ENCODE results near the gene TMEM250. TPM values are rescaled to one million over a fixed set of nuclear protein-coding genes. Genes with fewer than 3 reads are reported as not detected.

The TMEM250 gene
- total and polyA plus RNA-seq, 2 donors from 2014 or later (not counting 2 experiments from before 2014, with no cell fraction given): 28.7 to 33.5 TPM

Other genes starting within 250 kb of the TMEM250 start
- 17.5 and 20.1 TPM in 2 replicates for gene CAMSAP1, start 211.3 kb downstream of the TMEM250 start, total RNA-seq
- gene CAMSAP1, start 211.3 kb downstream of the TMEM250 start, polyA plus RNA-seq: 3.5 and 4.4 TPM in 2 replicates
- 58.0 and 58.8 TPM in 2 replicates for gene UBAC1, start 157.5 kb downstream of the TMEM250 start, total RNA-seq
- gene UBAC1, start 157.5 kb downstream of the TMEM250 start, polyA plus RNA-seq: 56.9 and 58.6 TPM in 2 replicates
- gene NACC2, start 23.6 kb downstream of the TMEM250 start, total RNA-seq: 8.3 and 9.7 TPM in 2 replicates
- gene NACC2, start 23.6 kb downstream of the TMEM250 start, polyA plus RNA-seq: 2.4 and 2.6 TPM in 2 replicates
- not detected in 2 replicates for gene LHX3, start 86.3 kb upstream of the TMEM250 start, total RNA-seq
- not detected in 2 replicates for gene LHX3, start 86.3 kb upstream of the TMEM250 start, polyA plus RNA-seq
- gene QSOX2, start 126.9 kb upstream of the TMEM250 start, total RNA-seq: 11.9 and 13.6 TPM in 2 replicates
- 6.4 and 7.0 TPM in 2 replicates for gene QSOX2, start 126.9 kb upstream of the TMEM250 start, polyA plus RNA-seq
- gene CCDC187, start 185.2 kb upstream of the TMEM250 start, total RNA-seq: 0.03 TPM in 1 of 2 replicates, not detected in the other
- gene CCDC187, start 185.2 kb upstream of the TMEM250 start, polyA plus RNA-seq: 0.01 and 0.03 TPM in 2 replicates
- gene GPSM1, start 208.7 kb upstream of the TMEM250 start, total RNA-seq: 3.6 and 6.2 TPM in 2 replicates
- 3.4 and 5.3 TPM in 2 replicates for gene GPSM1, start 208.7 kb upstream of the TMEM250 start, polyA plus RNA-seq
- gene DNLZ, start 244.9 kb upstream of the TMEM250 start, total RNA-seq: 17.9 and 25.2 TPM in 2 replicates
- gene DNLZ, start 244.9 kb upstream of the TMEM250 start, polyA plus RNA-seq: 30.9 and 48.7 TPM in 2 replicates